GM23248 (cell line): ENCODE measurements around the gene BFSP1. TPM values are rescaled to one million over a fixed set of nuclear protein-coding genes. Genes with fewer than 3 reads are reported as not detected.

ENCODE experiments used
- DNase-seq: peaks from one replicate; pipeline ENCODE4 v3.0.0-alpha.2; 2015
- H2AFZ ChIP-seq: fragments of 200-600 bp; sonication (generic); 2 replicates; pipeline ENCODE4 v1.6.1; 2016; ENCODE audit warnings: antibody characterized with exemption
- H3F3A ChIP-seq: fragments of 200-600 bp; sonication (generic); 2 replicates; pipeline ENCODE4 v1.6.1; 2016; ENCODE audit warnings: mild to moderate bottlenecking, antibody characterized with exemption, mixed run types; ENCODE audit not compliant: insufficient read depth
- H3K27ac ChIP-seq: fragments of 200-600 bp; sonication (generic); 2 replicates; pipeline ENCODE4 v1.5.1; 2016; ENCODE audit warnings: mild to moderate bottlenecking
- H3K27me3 ChIP-seq: fragments of 200-600 bp; sonication (generic); replicated peaks from 2 replicates; pipeline ENCODE4 v1.6.1; 2016; ENCODE audit warnings: mild to moderate bottlenecking; ENCODE audit not compliant: insufficient read depth
- H3K36me3 ChIP-seq: fragments of 200-600 bp; sonication (generic); 2 replicates; pipeline ENCODE4 v1.6.1; 2016; ENCODE audit warnings: low read depth, mild to moderate bottlenecking
- H3K4me1 ChIP-seq: fragments of 200-600 bp; sonication (generic); 2 replicates; pipeline ENCODE4 v1.6.1; 2016; ENCODE audit warnings: mild to moderate bottlenecking; ENCODE audit not compliant: insufficient read depth
- H3K4me2 ChIP-seq: fragments of 200-600 bp; sonication (generic); one replicate; pipeline ENCODE4 v1.6.1; 2016; ENCODE audit warnings: mild to moderate bottlenecking; ENCODE audit not compliant: unreplicated experiment
- H3K4me3 ChIP-seq: fragments of 200-600 bp; sonication (generic); 2 replicates; pipeline ENCODE4 v1.5.1; 2016; ENCODE audit warnings: mild to moderate bottlenecking
- H3K79me2 ChIP-seq: fragments of 200-600 bp; sonication (generic); 2 replicates; pipeline ENCODE4 v1.6.1; 2016; ENCODE audit warnings: mild to moderate bottlenecking; ENCODE audit not compliant: insufficient read depth
- H3K9ac ChIP-seq: fragments of 200-600 bp; sonication (generic); 2 replicates; pipeline ENCODE4 v1.6.1; 2016; ENCODE audit warnings: mild to moderate bottlenecking
- H3K9me2 ChIP-seq: fragments of 200-600 bp; sonication (generic); 2 replicates; pipeline ENCODE4 v1.6.1; 2016; ENCODE audit warnings: mixed run types, mild to moderate bottlenecking, moderate library complexity; ENCODE audit not compliant: insufficient read depth
- H3K9me3 ChIP-seq: fragments of 200-600 bp; sonication (generic); one replicate; pipeline ENCODE4 v1.6.1; 2017; ENCODE audit warnings: low read depth
- H4K20me1 ChIP-seq: fragments of 200-600 bp; sonication (generic); 2 replicates; pipeline ENCODE4 v1.6.0; 2016; ENCODE audit not compliant: insufficient read depth
- EZH2 ChIP-seq: fragments of 200-600 bp; sonication (generic); IDR thresholded peaks from 2 replicates; pipeline ENCODE4 v1.6.1; 2018; ENCODE audit warnings: antibody characterized with exemption, mild to moderate bottlenecking; ENCODE audit not compliant: insufficient read depth, poor library complexity, severe bottlenecking
- EZH2phosphoT487 ChIP-seq: fragments of 200-600 bp; sonication (generic); IDR thresholded peaks from 2 replicates; pipeline ENCODE4 v1.6.1; 2018; ENCODE audit warnings: antibody characterized with exemption, moderate library complexity, mild to moderate bottlenecking, low read depth; ENCODE audit not compliant: insufficient read depth
- WGBS, 2 experiments: methylation state at CpG; one replicate each; pipeline ENCODE4 v1.1.6; 2015 to 2017; ENCODE audit warnings: low lambda C conversion rate in 2 of 2, low coverage in 1 of 2; ENCODE audit errors: missing lambda C conversion rate in 2 of 2; 5-methylcytosine and 5-hydroxymethylcytosine counted together
- in situ Hi-C: fragments of 300-500 bp; cut with MboI; formaldehyde crosslinking; loops from 2 replicates; pipeline ENCODE4 v1.15.0; 2020
- polyA plus RNA-seq: library from polyadenylated mRNA; unstranded; fragments of >200 nt; fragmentation: Nextera tagmentation; extraction: Ambion mirVana; gene quantifications from 2 replicates; pipeline ENCODE4 v1.2.1, GENCODE V29; 2016
- total RNA-seq: library from RNA; depleted of rRNA; stranded (reverse); fragments of >200 nt; shearing (Covaris generic); gene quantifications from 2 replicates; pipeline ENCODE4 v1.2.3, GENCODE V29; 2014

Gene BFSP1
- total and polyA plus RNA-seq, 2 experiments from 2014 or later, result 0.28 to 0.32 TPM

DNA sequence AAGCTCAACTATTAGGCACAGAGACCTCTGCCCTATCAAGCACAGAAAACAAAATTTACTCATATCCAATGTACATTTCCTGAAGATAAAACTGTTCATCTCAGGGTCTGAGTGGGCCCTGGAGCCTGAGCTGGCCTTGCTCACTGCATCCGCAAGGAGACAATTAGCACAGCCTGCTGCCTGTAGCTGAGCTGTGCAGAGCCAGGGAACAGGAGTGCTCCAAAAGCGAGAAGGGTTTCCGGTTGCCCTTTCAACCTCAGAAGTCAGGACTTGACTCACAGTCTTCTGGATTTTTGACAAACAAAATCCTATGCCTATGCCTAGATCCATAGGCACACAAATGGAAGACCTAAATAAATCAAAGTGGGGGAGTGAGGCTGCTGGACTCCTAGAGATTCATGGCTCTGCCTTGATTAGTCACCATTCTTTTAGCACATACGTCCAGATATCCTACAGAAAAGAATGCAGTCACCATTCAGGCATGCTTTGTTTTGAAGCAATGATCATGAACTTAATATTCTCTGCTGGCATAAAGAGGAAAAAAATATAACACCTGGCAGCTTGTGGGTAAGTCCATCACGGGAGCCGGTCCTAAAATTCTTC, 73.5 kb downstream of the BFSP1 start:
- 58 to 59% methylated on average over 6 of the region's 6 CpGs for WGBS, 2 experiments
- no peak overlapping the region for H3K27ac ChIP-seq
- H2AFZ ChIP-seq, result no peak overlapping the region
- H3K4me1 ChIP-seq, result no peaks in the 10 kb centered on the region
- H3K9ac ChIP-seq, result no peak overlapping the region
- peaks cover 10% of the 10 kb centered on the region; the same call in 1 of the 2 replicates for H3K27me3 ChIP-seq
- H3F3A ChIP-seq, result no peaks in the 10 kb centered on the region
- H3K4me2 ChIP-seq, result no peak overlapping the region
- no peaks in the 10 kb centered on the region for H3K9me2 ChIP-seq
- H3K79me2 ChIP-seq, result no peaks in the 10 kb centered on the region
- no peak for DNase-seq
- in situ Hi-C loops, result no loop called here
- H3K9me3 ChIP-seq, result no peaks in the 10 kb centered on the region
- no peaks in the 10 kb centered on the region for H3K36me3 ChIP-seq
- no peak for TF ChIP-seq EZH2
- TF ChIP-seq EZH2phosphoT487, result no peak
- no peak overlapping the region for H3K4me3 ChIP-seq
- no peaks in the 10 kb centered on the region for H4K20me1 ChIP-seq

DNA sequence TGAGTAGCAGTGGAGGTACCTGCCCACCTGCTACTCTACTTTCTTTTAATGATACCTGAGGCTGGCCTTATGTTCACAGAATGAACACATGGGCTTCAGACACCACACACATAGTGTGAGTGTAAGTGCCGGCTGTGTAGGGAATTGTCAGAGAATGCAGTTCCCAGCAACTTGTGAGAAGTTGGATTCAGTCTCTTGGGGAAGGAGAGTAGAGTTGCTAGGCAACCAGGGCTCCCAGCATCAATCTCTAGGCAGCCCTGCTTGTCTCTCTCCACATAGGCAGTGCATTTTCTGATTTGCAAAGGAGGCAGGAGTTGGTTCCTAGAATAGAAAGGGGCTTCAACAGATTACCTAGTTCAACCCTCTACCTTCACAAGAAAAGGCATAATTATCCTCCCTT, 74.1 kb downstream of the BFSP1 start:
- TF ChIP-seq EZH2 (no peak), EZH2phosphoT487 (no peak)
- WGBS, 2 experiments, result 73 to 88% methylated on average over 1 of the region's 1 CpG
- in situ Hi-C loops, result no loop called here
- no peak for DNase-seq
- no peaks in the 10 kb centered on the region for H3K9me2 ChIP-seq
- H3K36me3 ChIP-seq, result no peaks in the 10 kb centered on the region
- no peaks in the 10 kb centered on the region for H4K20me1 ChIP-seq
- H3K4me2 ChIP-seq, result no peak overlapping the region
- no peaks in the 10 kb centered on the region for H3K9me3 ChIP-seq
- H3K4me1 ChIP-seq, result no peaks in the 10 kb centered on the region
- H3F3A ChIP-seq, result no peaks in the 10 kb centered on the region
- no peak overlapping the region for H2AFZ ChIP-seq
- peaks cover 10% of the 10 kb centered on the region; the same call in 1 of the 2 replicates for H3K27me3 ChIP-seq
- H3K27ac ChIP-seq, result no peak overlapping the region
- H3K79me2 ChIP-seq, result no peaks in the 10 kb centered on the region
- H3K4me3 ChIP-seq, result no peak overlapping the region
- no peak overlapping the region for H3K9ac ChIP-seq

DNA sequence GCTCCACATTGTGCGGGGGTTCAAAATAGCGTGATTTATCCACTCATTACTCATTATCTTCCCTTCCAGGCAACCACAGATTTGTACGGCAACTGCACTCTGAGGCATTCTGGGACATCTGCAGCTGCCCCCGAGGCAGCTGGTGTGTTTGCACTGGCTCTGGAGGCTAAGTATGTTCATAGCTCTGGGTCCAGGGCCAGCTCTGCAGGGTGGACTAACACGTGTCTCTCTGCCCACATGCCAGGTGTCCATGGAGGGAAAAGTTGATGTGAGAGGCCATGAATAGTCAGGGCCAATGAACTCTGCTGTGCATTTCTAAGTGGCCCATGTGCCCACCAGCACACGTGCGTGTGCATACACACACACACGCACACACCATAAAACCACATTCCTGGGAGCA, 74.9 kb downstream of the BFSP1 start:
- Histone ChIP-seq H4K20me1 (no peaks in the 10 kb centered on the region), H3K79me2 (no peaks in the 10 kb centered on the region), H3K9me3 (no peaks in the 10 kb centered on the region), H3F3A (no peaks in the 10 kb centered on the region), H3K27me3 (peaks cover 10% of the 10 kb centered on the region; the same call in 1 of the 2 replicates), H3K9me2 (no peaks in the 10 kb centered on the region), H3K4me3 (no peak overlapping the region), H3K36me3 (no peaks in the 10 kb centered on the region), H2AFZ (no peak overlapping the region), H3K9ac (no peak overlapping the region), H3K27ac (no peak overlapping the region), H3K4me2 (no peak overlapping the region), H3K4me1 (no peaks in the 10 kb centered on the region)
- WGBS, 2 experiments, result 51% methylated on average over 8 of the region's 8 CpGs
- DNase-seq, result no peak
- TF ChIP-seq EZH2phosphoT487 (no peak), EZH2 (no peak)
- in situ Hi-C loops, result no loop called here

DNA sequence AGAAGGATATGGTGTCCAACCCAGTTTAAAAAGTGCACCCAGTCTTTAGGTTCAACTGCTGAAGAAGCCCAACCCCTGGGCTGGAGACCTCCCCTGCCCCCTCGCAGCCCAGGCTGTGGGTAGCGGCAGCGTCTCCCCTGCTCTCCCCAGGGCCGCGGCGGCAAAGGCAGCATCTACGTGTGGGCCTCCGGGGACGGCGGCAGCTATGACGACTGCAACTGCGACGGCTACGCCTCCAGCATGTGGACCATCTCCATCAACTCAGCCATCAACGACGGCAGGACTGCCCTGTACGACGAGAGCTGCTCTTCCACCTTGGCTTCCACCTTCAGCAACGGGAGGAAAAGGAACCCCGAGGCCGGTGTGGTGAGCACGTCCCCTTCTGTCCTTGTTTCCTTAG, 77.6 kb downstream of the BFSP1 start:
- no peaks in the 10 kb centered on the region for H3K9me3 ChIP-seq
- no peaks in the 10 kb centered on the region for H3F3A ChIP-seq
- H3K27ac ChIP-seq, result no peak overlapping the region
- TF ChIP-seq EZH2, result no peak
- TF ChIP-seq EZH2phosphoT487, result no peak
- no peaks in the 10 kb centered on the region for H3K36me3 ChIP-seq
- in situ Hi-C loops, result no loop called here
- no peaks in the 10 kb centered on the region for H3K4me1 ChIP-seq
- H3K79me2 ChIP-seq, result no peaks in the 10 kb centered on the region
- no peak for DNase-seq
- H3K9me2 ChIP-seq, result no peaks in the 10 kb centered on the region
- H3K9ac ChIP-seq, result no peak overlapping the region
- no peaks in the 10 kb centered on the region for H4K20me1 ChIP-seq
- no peak overlapping the region for H3K4me2 ChIP-seq
- H3K27me3 ChIP-seq, result peaks cover 10% of the 10 kb centered on the region; the same call in 1 of the 2 replicates
- WGBS, 2 experiments, result 75 to 82% methylated on average over 22 of the region's 22 CpGs
- no peak overlapping the region for H3K4me3 ChIP-seq
- H2AFZ ChIP-seq, result no peak overlapping the region

DNA sequence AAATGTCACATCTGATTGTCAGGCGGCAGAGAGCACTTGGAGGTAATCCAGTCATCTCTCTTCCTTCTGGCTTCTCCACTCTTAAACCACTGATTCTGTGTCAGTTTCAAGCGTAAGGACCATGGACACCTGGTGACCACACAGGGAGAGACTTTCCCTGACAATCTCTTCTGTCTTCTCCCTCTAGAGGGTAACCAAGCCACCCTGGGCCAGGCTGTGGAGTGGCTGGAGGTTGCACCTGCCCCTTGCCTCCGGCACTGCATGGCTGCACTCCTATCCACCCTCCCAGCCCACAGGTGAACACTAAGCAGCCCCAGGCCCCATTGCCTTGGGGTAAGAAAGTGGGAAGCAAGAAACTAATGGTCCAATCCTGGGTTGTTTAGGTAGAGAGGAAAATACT, 78.7 kb downstream of the BFSP1 start:
- DNase-seq, result no peak
- in situ Hi-C loops, result no loop called here
- no peaks in the 10 kb centered on the region for H3K4me1 ChIP-seq

More for the DNA sequence above, 78.7 kb downstream of the BFSP1 start:
- Histone ChIP-seq H2AFZ (no peak overlapping the region), H3K36me3 (no peaks in the 10 kb centered on the region), H3K27me3 (peaks cover 10% of the 10 kb centered on the region; the same call in 1 of the 2 replicates), H3K9ac (no peak overlapping the region), H3K9me3 (no peaks in the 10 kb centered on the region), H3F3A (no peaks in the 10 kb centered on the region), H3K9me2 (no peaks in the 10 kb centered on the region), H3K27ac (no peak overlapping the region), H3K4me3 (no peak overlapping the region), H3K4me2 (no peak overlapping the region), H3K79me2 (no peaks in the 10 kb centered on the region), H4K20me1 (no peaks in the 10 kb centered on the region)
- TF ChIP-seq EZH2 (no peak), EZH2phosphoT487 (no peak)
- WGBS, 2 experiments, result 25 to 27% methylated on average over 3 of the region's 3 CpGs
